ENCODE data around the gene TEX29.

- TF ChIP-seq CTCF (IDR thresholded peaks at IDR 0.05) (no peak), POLR2A (IDR thresholded peaks at IDR 0.05) (no peak)
Observed at GRCh38 chr13:111298214-111298975, 22.0 kb upstream of the TEX29 start.
